ENCODE data around the gene NTN1.

NTN1 gene

DNA sequence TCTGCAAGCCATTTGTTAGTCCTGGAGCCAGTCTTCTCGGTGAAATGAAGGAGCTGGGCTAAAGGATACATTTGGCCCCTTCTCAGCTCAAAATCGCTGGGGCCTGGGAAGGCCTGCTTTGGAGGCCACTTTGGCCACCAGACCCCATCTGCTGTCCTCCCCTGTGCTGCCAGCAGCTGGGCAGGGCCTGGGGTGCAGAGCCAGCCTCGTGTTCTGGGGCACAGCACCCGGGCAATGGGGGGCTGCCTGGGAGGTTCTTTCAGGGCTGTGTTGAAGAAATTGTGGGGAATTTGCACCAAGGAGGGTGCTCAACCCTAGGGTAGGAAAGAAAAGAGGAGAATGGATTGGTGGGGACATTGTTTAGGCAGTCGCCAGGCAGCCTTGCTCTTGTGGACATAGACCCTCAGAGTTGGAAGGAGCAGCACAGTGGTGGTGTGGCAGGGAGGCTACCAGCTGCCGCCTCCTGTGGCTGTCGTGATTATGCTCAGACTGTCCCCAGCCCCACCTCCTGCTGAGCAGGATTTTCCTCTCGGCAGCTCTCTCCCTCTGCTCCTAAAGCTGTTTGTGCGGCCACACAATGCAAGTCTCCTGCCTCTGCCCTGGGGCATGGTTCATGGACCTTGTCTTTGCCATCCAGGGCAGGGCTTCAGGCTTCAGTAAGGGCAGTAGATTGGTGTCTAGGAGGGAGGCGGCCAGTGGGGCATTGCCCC, 174.8 kb downstream of the NTN1 start:
- peaks cover 0 to 2% (median 0%) of the 10 kb centered on the region in 5 donors for H3K27me3 ChIP-seq (ENCODE audit: control insufficient read depth in 5 of 5, insufficient read depth in 4 of 5, low read length in 5 of 5)
- no peak overlapping the region for H3K9ac ChIP-seq (ENCODE audit: low read length in 5 of 5)
- no peaks in the 10 kb centered on the region for H3K36me3 ChIP-seq (ENCODE audit: control insufficient read depth in 5 of 5, insufficient read depth in 5 of 5, low read length in 5 of 5)
- H3K4me1 ChIP-seq (ENCODE audit: control insufficient read depth in 5 of 5, insufficient read depth in 5 of 5, low read length in 5 of 5), result no peaks in the 10 kb centered on the region
- no peak overlapping the region for H3K4me3 ChIP-seq (ENCODE audit: low read depth in 1 of 5, low read length in 5 of 5)
- no peak overlapping the region for H3K27ac ChIP-seq (ENCODE audit: low read depth, low read length)
- H3K9me3 ChIP-seq (ENCODE audit: control insufficient read depth in 5 of 5, low read length in 5 of 5), result peaks cover 0 to 3% (median 0%) of the 10 kb centered on the region in 5 donors

DNA sequence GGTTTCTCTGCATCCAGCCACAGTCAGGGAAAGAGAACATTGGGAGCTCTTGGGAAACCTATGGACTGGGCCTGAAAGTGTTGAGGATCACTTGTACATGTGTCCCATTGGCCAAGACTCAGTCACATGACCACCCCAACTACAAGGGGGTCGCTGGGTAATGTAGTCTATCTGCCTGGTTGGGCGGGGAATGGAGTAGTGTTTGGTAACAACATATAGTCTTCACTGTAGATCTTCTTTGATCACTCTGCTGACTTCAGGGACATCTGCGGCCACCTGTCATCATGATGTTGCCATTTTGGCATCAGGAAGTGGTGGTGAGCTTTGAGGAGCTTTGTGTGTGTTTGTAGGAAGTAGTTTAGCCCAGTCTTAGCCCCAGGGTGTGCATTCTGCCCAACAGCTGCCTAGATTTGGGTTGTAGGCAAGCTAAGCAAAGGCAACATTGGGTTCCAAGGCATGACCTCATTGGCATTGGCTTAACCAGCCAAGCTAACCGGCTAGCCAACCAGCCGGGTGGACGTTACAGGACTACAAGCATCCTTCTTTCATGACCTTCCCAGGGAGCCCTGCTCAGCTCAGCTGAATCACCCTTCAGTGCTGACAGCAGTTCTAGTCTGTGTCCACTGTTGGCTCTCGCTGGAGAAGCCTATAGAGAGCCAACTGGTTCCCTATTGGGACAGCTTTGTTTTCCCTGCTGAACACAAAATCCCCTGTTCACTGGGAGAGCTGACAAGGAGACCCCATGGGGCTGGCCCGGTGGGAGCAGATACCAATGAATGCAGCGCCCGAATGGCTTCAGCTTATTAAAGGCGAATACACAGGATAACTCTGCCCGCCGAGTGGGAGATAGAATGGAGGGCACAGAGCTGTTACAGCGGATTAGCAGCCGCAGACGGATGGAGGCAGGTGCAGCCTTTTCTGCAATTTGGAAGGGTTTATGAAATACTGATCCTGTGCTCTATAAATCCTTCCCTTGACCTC, 178.6 kb downstream of the NTN1 start:
- no peak overlapping the region for H3K27ac ChIP-seq (ENCODE audit: low read depth, low read length)
- no peak overlapping the region for H3K9ac ChIP-seq (ENCODE audit: low read length in 5 of 5)
- H3K4me3 ChIP-seq (ENCODE audit: low read depth in 1 of 5, low read length in 5 of 5), result no peak overlapping the region
- H3K36me3 ChIP-seq (ENCODE audit: control insufficient read depth in 5 of 5, insufficient read depth in 5 of 5, low read length in 5 of 5), result no peaks in the 10 kb centered on the region
- peaks cover 0 to under 1% (median 0%) of the 10 kb centered on the region in 5 donors for H3K4me1 ChIP-seq (ENCODE audit: control insufficient read depth in 5 of 5, insufficient read depth in 5 of 5, low read length in 5 of 5)
- H3K9me3 ChIP-seq (ENCODE audit: control insufficient read depth in 5 of 5, low read length in 5 of 5), result peaks cover 0 to 3% (median 0%) of the 10 kb centered on the region in 5 donors
- H3K27me3 ChIP-seq (ENCODE audit: control insufficient read depth in 5 of 5, insufficient read depth in 4 of 5, low read length in 5 of 5), result peaks cover 0 to 2% (median 0%) of the 10 kb centered on the region in 5 donors

DNA sequence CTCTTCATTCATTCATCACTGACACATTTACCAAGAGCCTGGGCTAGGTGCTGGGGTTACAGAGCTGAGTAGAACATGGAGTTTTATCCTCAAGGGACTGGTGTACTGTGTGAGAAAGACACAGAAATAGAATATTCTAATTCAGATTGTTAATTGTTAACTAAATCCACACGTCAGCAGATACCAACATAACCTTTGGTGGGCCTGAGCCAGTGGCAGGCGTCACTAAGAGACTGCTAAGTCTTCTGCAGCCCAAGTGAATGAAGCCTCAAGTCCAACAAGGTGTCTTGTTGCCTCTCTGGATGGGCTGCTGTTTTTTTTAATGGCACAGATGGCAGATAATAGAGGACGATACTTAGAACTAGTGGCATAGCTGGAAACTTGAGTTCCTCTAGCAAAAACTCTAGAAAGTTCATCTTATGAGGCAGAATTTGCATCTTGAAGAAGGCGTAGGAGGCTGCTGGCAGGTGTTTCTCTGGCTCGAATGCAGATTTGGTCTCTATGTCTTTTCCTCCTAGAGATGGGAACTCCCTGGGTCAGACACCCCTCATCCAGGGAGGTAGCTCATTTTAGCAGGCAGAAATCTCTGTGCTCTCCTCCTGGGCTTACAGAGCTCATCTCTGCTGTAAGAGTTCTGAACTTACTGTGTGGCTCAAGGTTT, 179.5 kb downstream of the NTN1 start:
- peaks cover 0 to 2% (median 0%) of the 10 kb centered on the region in 5 donors for H3K27me3 ChIP-seq (ENCODE audit: control insufficient read depth in 5 of 5, insufficient read depth in 4 of 5, low read length in 5 of 5)
- H3K4me1 ChIP-seq (ENCODE audit: control insufficient read depth in 5 of 5, insufficient read depth in 5 of 5, low read length in 5 of 5), result peaks cover 0 to 10% (median 1%) of the 10 kb centered on the region in 5 donors
- H3K4me3 ChIP-seq (ENCODE audit: low read depth in 1 of 5, low read length in 5 of 5), result no peak overlapping the region
- no peak overlapping the region for H3K27ac ChIP-seq (ENCODE audit: low read depth, low read length)
- no peak overlapping the region for H3K9ac ChIP-seq (ENCODE audit: low read length in 5 of 5)
- peaks cover 0 to 3% (median 0%) of the 10 kb centered on the region in 5 donors for H3K9me3 ChIP-seq (ENCODE audit: control insufficient read depth in 5 of 5, low read length in 5 of 5)
- H3K36me3 ChIP-seq (ENCODE audit: control insufficient read depth in 5 of 5, insufficient read depth in 5 of 5, low read length in 5 of 5), result no peaks in the 10 kb centered on the region

DNA sequence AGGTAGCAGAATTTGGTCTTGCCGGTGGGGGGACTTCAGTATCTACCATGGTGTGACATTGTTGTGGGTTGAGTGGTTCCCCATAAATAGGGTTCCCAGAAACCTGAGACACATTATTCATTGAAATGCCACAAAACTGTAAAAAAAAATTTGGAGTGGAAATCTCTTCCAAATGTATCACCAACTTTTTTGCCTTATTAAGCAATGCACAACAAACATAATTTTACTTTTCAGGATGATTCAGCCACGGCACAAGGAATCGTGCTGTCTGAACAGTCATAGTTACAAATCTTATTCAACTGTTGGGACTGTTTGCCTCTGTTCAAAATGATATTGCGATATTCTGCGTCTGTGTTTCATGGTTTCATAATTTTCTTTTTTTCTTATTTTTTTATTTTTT, 181.2 kb downstream of the NTN1 start:
- no peak overlapping the region for H3K9ac ChIP-seq (ENCODE audit: low read length in 5 of 5)
- peaks cover 0 to 2% (median 0%) of the 10 kb centered on the region in 5 donors for H3K27me3 ChIP-seq (ENCODE audit: control insufficient read depth in 5 of 5, insufficient read depth in 4 of 5, low read length in 5 of 5)
- H3K4me1 ChIP-seq (ENCODE audit: control insufficient read depth in 5 of 5, insufficient read depth in 5 of 5, low read length in 5 of 5), result peaks cover 0 to 23% (median 14%) of the 10 kb centered on the region in 5 donors
- peaks cover 0 to 3% (median 0%) of the 10 kb centered on the region in 5 donors for H3K9me3 ChIP-seq (ENCODE audit: control insufficient read depth in 5 of 5, low read length in 5 of 5)
- no peak overlapping the region for H3K27ac ChIP-seq (ENCODE audit: low read depth, low read length)
- no peaks in the 10 kb centered on the region for H3K36me3 ChIP-seq (ENCODE audit: control insufficient read depth in 5 of 5, insufficient read depth in 5 of 5, low read length in 5 of 5)
- H3K4me3 ChIP-seq (ENCODE audit: low read depth in 1 of 5, low read length in 5 of 5), result no peak overlapping the region

DNA sequence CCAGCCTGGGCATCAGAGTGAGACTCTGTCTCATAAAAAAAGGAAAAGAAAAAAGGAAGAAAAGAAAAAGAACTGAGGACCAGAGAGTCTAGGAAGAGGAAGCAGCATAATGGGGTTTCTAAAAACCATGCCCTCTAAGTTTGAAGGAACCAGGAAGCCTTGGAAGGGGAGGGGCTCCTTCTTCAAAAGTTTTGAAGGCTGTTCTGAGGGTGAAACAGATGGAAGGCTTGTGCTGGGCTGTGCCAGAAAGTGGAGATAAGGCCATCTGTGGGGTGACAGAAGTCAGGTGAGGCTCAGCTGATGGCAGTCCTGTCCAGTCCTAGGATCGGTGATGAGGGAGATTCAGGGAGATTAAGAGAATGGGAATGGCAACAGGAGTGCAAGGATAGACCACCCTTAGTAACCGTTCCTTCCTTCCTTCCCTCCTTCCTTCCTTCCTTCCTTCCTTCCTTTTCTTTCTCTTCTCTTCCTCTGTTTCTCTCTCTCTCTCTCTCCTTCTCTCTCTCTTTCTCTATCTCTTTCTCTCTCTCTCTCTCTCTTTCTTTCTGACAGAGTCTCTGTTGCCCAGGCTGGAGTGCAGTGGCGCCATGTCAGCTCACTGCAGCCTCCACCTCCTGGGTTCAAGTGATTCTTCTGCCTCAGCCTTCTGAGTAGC, 182.6 kb downstream of the NTN1 start:
- H3K9ac ChIP-seq (ENCODE audit: low read length in 5 of 5), result no peak overlapping the region
- H3K27me3 ChIP-seq (ENCODE audit: control insufficient read depth in 5 of 5, insufficient read depth in 4 of 5, low read length in 5 of 5), result peaks cover 0 to 2% (median 0%) of the 10 kb centered on the region in 5 donors
- no peaks in the 10 kb centered on the region for H3K36me3 ChIP-seq (ENCODE audit: control insufficient read depth in 5 of 5, insufficient read depth in 5 of 5, low read length in 5 of 5)
- no peak overlapping the region for H3K27ac ChIP-seq (ENCODE audit: low read depth, low read length)
- peaks cover 0 to 23% (median 14%) of the 10 kb centered on the region in 5 donors for H3K4me1 ChIP-seq (ENCODE audit: control insufficient read depth in 5 of 5, insufficient read depth in 5 of 5, low read length in 5 of 5)
- H3K4me3 ChIP-seq (ENCODE audit: low read depth in 1 of 5, low read length in 5 of 5), result no peak overlapping the region
- H3K9me3 ChIP-seq (ENCODE audit: control insufficient read depth in 5 of 5, low read length in 5 of 5), result peaks cover 0 to under 1% (median 0%) of the 10 kb centered on the region in 5 donors

DNA sequence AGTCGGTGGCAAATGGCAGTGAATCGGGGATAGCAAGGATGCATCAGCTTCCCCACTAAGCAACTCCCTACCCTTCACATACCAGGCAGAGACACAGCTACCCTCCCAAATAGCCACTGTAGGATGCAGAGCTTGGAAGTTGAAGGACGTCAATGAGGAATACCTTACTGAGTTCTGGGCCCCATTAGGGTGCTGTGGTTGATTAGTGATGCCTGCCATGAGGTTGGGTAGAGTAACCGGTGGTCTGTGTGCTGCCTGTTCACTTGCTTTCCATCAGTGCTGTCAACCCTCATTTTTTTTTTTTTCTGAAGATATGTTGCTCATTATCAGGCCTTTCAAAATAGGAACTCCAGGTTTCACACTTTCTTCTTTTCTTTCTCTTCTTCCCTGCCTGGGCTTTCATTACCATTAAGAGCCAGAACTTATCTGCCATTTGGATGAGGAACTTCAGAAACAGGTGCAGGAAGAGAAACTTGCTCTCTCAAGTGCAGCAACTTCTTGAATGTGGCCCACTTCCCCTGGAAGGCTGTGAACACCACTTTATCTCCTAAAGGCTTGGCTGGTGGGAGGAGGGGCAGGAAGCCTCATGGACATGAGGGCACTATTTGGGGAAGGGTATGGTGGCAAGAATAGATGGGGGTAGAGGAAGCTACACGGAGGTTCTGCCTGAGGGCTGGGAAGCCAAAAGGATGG, 183.5 kb downstream of the NTN1 start:
- H3K27ac ChIP-seq (ENCODE audit: low read depth, low read length), result no peak overlapping the region
- no peak overlapping the region for H3K4me3 ChIP-seq (ENCODE audit: low read depth in 1 of 5, low read length in 5 of 5)
- no peaks in the 10 kb centered on the region for H3K9me3 ChIP-seq (ENCODE audit: control insufficient read depth in 5 of 5, low read length in 5 of 5)
- H3K4me1 ChIP-seq (ENCODE audit: control insufficient read depth in 5 of 5, insufficient read depth in 5 of 5, low read length in 5 of 5), result peaks cover 0 to 23% (median 14%) of the 10 kb centered on the region in 5 donors
- H3K27me3 ChIP-seq (ENCODE audit: control insufficient read depth in 5 of 5, insufficient read depth in 4 of 5, low read length in 5 of 5), result peaks cover 0 to 2% (median 0%) of the 10 kb centered on the region in 5 donors
- H3K9ac ChIP-seq (ENCODE audit: low read length in 5 of 5), result no peak overlapping the region
- no peaks in the 10 kb centered on the region for H3K36me3 ChIP-seq (ENCODE audit: control insufficient read depth in 5 of 5, insufficient read depth in 5 of 5, low read length in 5 of 5)

DNA sequence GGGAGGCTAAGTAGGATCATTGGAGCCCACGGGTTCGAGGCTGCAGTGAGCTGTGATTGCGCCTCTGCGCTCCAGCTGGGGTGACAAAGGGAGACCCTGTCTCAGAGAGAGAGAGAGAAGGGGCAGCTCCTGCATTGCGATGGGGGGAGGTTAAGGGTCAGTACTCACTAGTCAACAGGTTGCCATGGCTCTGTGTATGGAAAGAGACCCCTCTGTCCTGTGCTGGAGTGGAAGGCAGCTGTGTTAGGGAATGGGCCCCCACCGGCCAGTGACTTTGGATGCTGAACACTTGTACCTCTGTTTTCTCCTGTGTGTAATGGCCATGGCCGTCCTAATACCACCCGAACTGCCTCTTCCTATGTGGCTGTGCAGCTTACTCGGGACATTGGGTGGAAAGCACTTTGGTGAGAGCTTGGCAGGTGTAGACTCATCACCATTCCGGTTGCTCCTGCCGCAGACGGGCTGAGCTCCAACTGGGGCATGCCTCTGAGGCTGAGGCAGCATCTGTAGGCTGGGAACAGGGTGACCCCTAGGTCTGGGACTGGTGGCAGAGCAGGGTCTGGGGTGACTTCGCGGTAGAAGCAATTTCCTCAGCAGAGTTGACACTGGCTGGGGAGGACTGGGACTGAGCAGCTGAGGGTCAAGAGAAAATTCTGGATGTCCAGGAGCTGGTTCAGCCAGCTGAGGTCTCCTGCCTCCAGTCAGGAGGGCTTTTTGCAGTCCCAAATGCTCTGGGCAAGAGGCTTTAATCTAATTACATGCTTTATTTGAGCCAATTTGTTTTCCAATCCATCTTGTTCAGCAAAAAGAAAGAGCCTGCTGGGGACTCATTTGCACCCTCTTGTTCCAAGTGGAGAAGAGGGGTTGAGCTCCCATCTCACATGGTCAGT, 184.5 kb downstream of the NTN1 start:
- Histone ChIP-seq H3K36me3 (ENCODE audit: control insufficient read depth in 5 of 5, insufficient read depth in 5 of 5, low read length in 5 of 5) (no peaks in the 10 kb centered on the region), H3K9ac (ENCODE audit: low read length in 5 of 5) (no peak overlapping the region), H3K27me3 (ENCODE audit: control insufficient read depth in 5 of 5, insufficient read depth in 4 of 5, low read length in 5 of 5) (no peaks in the 10 kb centered on the region), H3K9me3 (ENCODE audit: control insufficient read depth in 5 of 5, low read length in 5 of 5) (no peaks in the 10 kb centered on the region), H3K4me1 (ENCODE audit: control insufficient read depth in 5 of 5, insufficient read depth in 5 of 5, low read length in 5 of 5) (peaks cover 0 to 23% (median 14%) of the 10 kb centered on the region in 5 donors), H3K4me3 (ENCODE audit: low read depth in 1 of 5, low read length in 5 of 5) (no peak overlapping the region), H3K27ac (ENCODE audit: low read depth, low read length) (no peak overlapping the region)

DNA sequence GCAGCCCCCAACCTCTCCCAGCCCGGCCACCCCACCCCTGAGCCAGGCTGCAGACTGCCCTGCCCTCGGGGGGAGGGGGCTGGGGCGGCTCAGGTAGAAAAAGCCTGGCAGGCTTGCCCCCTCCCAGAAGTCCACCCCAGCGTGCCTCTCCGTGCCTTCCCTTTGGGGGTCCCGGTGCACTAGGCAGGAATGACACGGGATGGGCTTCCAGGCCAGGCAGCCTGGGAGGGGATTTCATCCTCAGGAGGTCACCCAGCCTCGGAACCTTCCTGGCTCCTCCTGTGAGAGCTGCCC, 185.0 kb downstream of the NTN1 start:
- peak overlapping the region in 3 of 5 donors; percentile 30 to 42 (median 31) for H3K4me3 ChIP-seq (ENCODE audit: low read depth in 1 of 5, low read length in 5 of 5)
- no peaks in the 10 kb centered on the region for H3K9me3 ChIP-seq (ENCODE audit: control insufficient read depth in 5 of 5, low read length in 5 of 5)
- peaks cover 0 to 23% (median 14%) of the 10 kb centered on the region in 5 donors for H3K4me1 ChIP-seq (ENCODE audit: control insufficient read depth in 5 of 5, insufficient read depth in 5 of 5, low read length in 5 of 5)
- H3K27me3 ChIP-seq (ENCODE audit: control insufficient read depth in 5 of 5, insufficient read depth in 4 of 5, low read length in 5 of 5), result no peaks in the 10 kb centered on the region
- no peaks in the 10 kb centered on the region for H3K36me3 ChIP-seq (ENCODE audit: control insufficient read depth in 5 of 5, insufficient read depth in 5 of 5, low read length in 5 of 5)
- H3K27ac ChIP-seq (ENCODE audit: low read depth, low read length), result no peak overlapping the region
- peak overlapping the region in 1 of 5 donors; percentile 20 for H3K9ac ChIP-seq (ENCODE audit: low read length in 5 of 5)

Measured in subcutaneous abdominal adipose tissue (tissue), 5 donors.